Mesenchymal stem cell (in vitro differentiated cells and primary cell): Measurements from ENCODE around the gene SH3RF1.

Experiments used
- DNase-seq: peaks from one replicate; pipeline ENCODE4 v3.0.0-alpha.2; 2013
- H2AFZ ChIP-seq: one replicate; pipeline ENCODE4 v1.6.1; 2013; ENCODE audit warnings: low read depth, mild to moderate bottlenecking, control low read depth, inconsistent platforms, low read length, moderate library complexity
- H2AK5ac ChIP-seq: 2 replicates; pipeline ENCODE4 v1.6.1; 2013; ENCODE audit warnings: low read length, moderate library complexity, mild to moderate bottlenecking, inconsistent platforms; ENCODE audit not compliant: severe bottlenecking
- H2BK120ac ChIP-seq: one replicate; pipeline ENCODE4 v1.6.1; 2013; ENCODE audit warnings: low read depth, mild to moderate bottlenecking, inconsistent platforms, low read length, moderate library complexity
- H2BK12ac ChIP-seq, 2 experiments: one replicate each; pipeline ENCODE4 v1.6.1; 2013; ENCODE audit warnings: inconsistent platforms in 2 of 2, low read length in 2 of 2, mild to moderate bottlenecking in 2 of 2, moderate library complexity in 2 of 2, control low read depth in 1 of 2
- H2BK15ac ChIP-seq: one replicate; pipeline ENCODE4 v1.6.1; 2013; ENCODE audit warnings: mild to moderate bottlenecking, low read depth, inconsistent platforms; ENCODE audit not compliant: poor library complexity, severe bottlenecking
- H2BK5ac ChIP-seq: 2 replicates; pipeline ENCODE4 v1.6.1; 2013; ENCODE audit warnings: low read depth, mild to moderate bottlenecking, low read length, control low read depth, inconsistent platforms; ENCODE audit not compliant: poor library complexity, severe bottlenecking
- H3K14ac ChIP-seq, 2 experiments: one replicate each; pipeline ENCODE4 v1.6.1; 2013; ENCODE audit warnings: inconsistent platforms in 2 of 2, low read length in 2 of 2, control low read depth in 1 of 2, mild to moderate bottlenecking in 1 of 2, moderate library complexity in 1 of 2
- H3K18ac ChIP-seq, 2 experiments: one replicate each; pipeline ENCODE4 v1.6.1; 2013; ENCODE audit warnings: inconsistent platforms in 2 of 2, low read length in 2 of 2, control low read depth in 1 of 2, low read depth in 1 of 2, mild to moderate bottlenecking in 1 of 2
- H3K23ac ChIP-seq, 2 experiments: one replicate each; pipeline ENCODE4 v1.6.1; 2013; ENCODE audit warnings: inconsistent platforms in 2 of 2, low read length in 2 of 2, mild to moderate bottlenecking in 2 of 2, moderate library complexity in 2 of 2, control low read depth in 1 of 2
- H3K27ac ChIP-seq: 2 replicates; pipeline ENCODE4 v1.5.1; 2013; ENCODE audit warnings: mild to moderate bottlenecking, moderate library complexity, low read length, control low read depth, inconsistent platforms; ENCODE audit not compliant: poor library complexity, severe bottlenecking
- H3K27me3 ChIP-seq, 2 experiments: 2 replicates each; pipeline versions ENCODE4 v1.6.1 to v1.7.0; 2013; ENCODE audit warnings: low read length in 2 of 2, mild to moderate bottlenecking in 2 of 2, moderate library complexity in 2 of 2, control low read depth in 1 of 2, inconsistent platforms in 1 of 2; ENCODE audit not compliant: control insufficient read depth in 1 of 2, insufficient read depth in 1 of 2
- H3K36me3 ChIP-seq, 2 experiments: 2 replicates each; pipeline versions ENCODE4 v1.6.1 to v1.7.0; 2013; ENCODE audit warnings: low read length in 2 of 2, control low read depth in 1 of 2, inconsistent platforms in 1 of 2, low read depth in 1 of 2, mild to moderate bottlenecking in 1 of 2; ENCODE audit not compliant: insufficient read depth in 2 of 2, control insufficient read depth in 1 of 2
- H3K4ac ChIP-seq, 2 experiments: one replicate each; pipeline ENCODE4 v1.6.1; 2013; ENCODE audit warnings: inconsistent platforms in 2 of 2, low read length in 2 of 2, mild to moderate bottlenecking in 2 of 2, moderate library complexity in 2 of 2, control low read depth in 1 of 2, low read depth in 1 of 2
- H3K4me1 ChIP-seq: 2 replicates; pipeline ENCODE4 v1.6.1; 2013; ENCODE audit warnings: low read depth, low read length, control low read depth; ENCODE audit not compliant: control insufficient read depth, insufficient read depth
- H3K4me2 ChIP-seq: 2 replicates; pipeline ENCODE4 v1.6.1; 2013; ENCODE audit warnings: low read length, mild to moderate bottlenecking, inconsistent platforms; ENCODE audit not compliant: poor library complexity, severe bottlenecking
- H3K4me3 ChIP-seq, 2 experiments: 2 replicates each; pipeline versions ENCODE4 v1.5.1 to v1.7.0; 2013; ENCODE audit warnings: low read length in 2 of 2, mild to moderate bottlenecking in 2 of 2, control low read depth in 1 of 2, low read depth in 1 of 2; ENCODE audit not compliant: insufficient read depth in 1 of 2
- H3K79me1 ChIP-seq: replicated peaks from 2 replicates; pipeline ENCODE4 v1.6.1; 2013; ENCODE audit warnings: mild to moderate bottlenecking, control low read depth, low read length, inconsistent platforms; ENCODE audit not compliant: poor library complexity, severe bottlenecking
- H3K9ac ChIP-seq: 2 replicates; pipeline ENCODE4 v1.7.0; 2013; ENCODE audit warnings: mild to moderate bottlenecking, low read length, moderate library complexity
- H3K9me3 ChIP-seq: 2 replicates; pipeline ENCODE4 v1.7.0; 2013; ENCODE audit warnings: mild to moderate bottlenecking, low read length; ENCODE audit not compliant: control insufficient read depth
- H4K8ac ChIP-seq: one replicate; pipeline ENCODE4 v1.6.1; 2013; ENCODE audit warnings: inconsistent platforms, mild to moderate bottlenecking, low read length, moderate library complexity
- H4K91ac ChIP-seq: one replicate; pipeline ENCODE4 v1.6.1; 2013; ENCODE audit warnings: mild to moderate bottlenecking, low read length, inconsistent platforms
- WGBS: methylation state at CpG from one replicate; pipeline ENCODE4 v1.1.7; 2013; ENCODE audit warnings: mixed read lengths; 5-methylcytosine and 5-hydroxymethylcytosine counted together

The SH3RF1 gene

GRCh38 chr4:169231647-169232262 is 39.0 kb downstream of the SH3RF1 start:
- Histone ChIP-seq H2AK5ac (no peak overlapping the region), H3K23ac (no peak overlapping the region), H3K4ac (no peak overlapping the region), H3K4me3 (no peak overlapping the region), H2BK120ac (no peak overlapping the region), H4K8ac (no peak overlapping the region), H3K79me1 (peaks cover 9% of the 10 kb centered on the region), H3K9ac (no peak overlapping the region), H2BK15ac (no peak overlapping the region), H3K27me3 (no peaks in the 10 kb centered on the region), H3K4me1 (peaks cover 4% of the 10 kb centered on the region), H2BK5ac (no peak overlapping the region), H3K9me3 (no peaks in the 10 kb centered on the region), H3K36me3 (peaks cover 0 to 10% of the 10 kb centered on the region in 2 experiments), H2AFZ (no peak overlapping the region), H3K18ac (no peak overlapping the region), H2BK12ac (no peak overlapping the region), H3K4me2 (no peak overlapping the region), H4K91ac (no peak overlapping the region), H3K14ac (no peak overlapping the region), H3K27ac (no peak overlapping the region)
- WGBS: 84% methylated on average over 4 of the region's 4 CpGs
- no peak for DNase-seq

- Histone ChIP-seq H2BK12ac (no peak overlapping the region), H4K8ac (no peak overlapping the region), H2BK5ac (no peak overlapping the region), H3K27me3 (no peaks in the 10 kb centered on the region), H3K4me1 (peaks cover 4% of the 10 kb centered on the region), H3K9me3 (no peaks in the 10 kb centered on the region), H3K23ac (no peak overlapping the region), H2AK5ac (no peak overlapping the region), H4K91ac (no peak overlapping the region), H3K4me2 (no peak overlapping the region), H3K14ac (no peak overlapping the region), H2AFZ (no peak overlapping the region), H3K9ac (peak overlapping the region; percentile 83), H3K79me1 (peaks cover 6% of the 10 kb centered on the region), H3K4ac (no peak overlapping the region), H2BK120ac (no peak overlapping the region), H2BK15ac (no peak overlapping the region), H3K27ac (peak overlapping the region; percentile 71), H3K4me3 (no peak overlapping the region), H3K18ac (no peak overlapping the region), H3K36me3 (peaks cover 0 to 2% of the 10 kb centered on the region in 2 experiments)
- 24% methylated on average over 5 of the region's 6 CpGs for WGBS
- peak; percentile 93 for DNase-seq
These were observed 41.2 kb downstream of the SH3RF1 start for GRCh38 chr4:169229571-169230028.

GRCh38 chr4:169228076-169228475 is 42.7 kb downstream of the SH3RF1 start:
- peaks cover 6% of the 10 kb centered on the region for H3K79me1 ChIP-seq
- H3K23ac ChIP-seq: no peak overlapping the region
- H3K4me2 ChIP-seq: no peak overlapping the region
- H2AK5ac ChIP-seq: peak overlapping the region; percentile 3
- no peak overlapping the region for H3K4ac ChIP-seq
- no peak overlapping the region for H2BK5ac ChIP-seq
- peak overlapping the region in 1 of 2 experiments; percentile 47 for H2BK12ac ChIP-seq
- no peak overlapping the region for H2AFZ ChIP-seq
- no peak overlapping the region for H4K91ac ChIP-seq
- H3K4me1 ChIP-seq: peaks cover 4% of the 10 kb centered on the region
- H3K9me3 ChIP-seq: no peaks in the 10 kb centered on the region
- WGBS: 100% methylated on average over 1 of the region's 1 CpG
- H2BK120ac ChIP-seq: no peak overlapping the region
- H3K36me3 ChIP-seq: peaks cover 0 to 2% of the 10 kb centered on the region in 2 experiments
- no peak overlapping the region for H3K9ac ChIP-seq
- no peaks in the 10 kb centered on the region for H3K27me3 ChIP-seq
- H3K27ac ChIP-seq: no peak overlapping the region
- H3K14ac ChIP-seq: no peak overlapping the region
- no peak overlapping the region for H3K4me3 ChIP-seq
- peak overlapping the region in 1 of 2 experiments; percentile 52 for H3K18ac ChIP-seq
- no peak overlapping the region for H4K8ac ChIP-seq
- DNase-seq: no peak
- no peak overlapping the region for H2BK15ac ChIP-seq

- peak overlapping the region; percentile 37 for H2AK5ac ChIP-seq
- peak overlapping the region; percentile 67 for H3K9ac ChIP-seq
- no peak overlapping the region for H2BK5ac ChIP-seq
- no peak overlapping the region for H3K4me2 ChIP-seq
- no peak overlapping the region for H4K8ac ChIP-seq
- H2BK120ac ChIP-seq: no peak overlapping the region
- DNase-seq: no peak
- peaks cover 7% of the 10 kb centered on the region for H3K4me1 ChIP-seq
- no peak overlapping the region for H3K23ac ChIP-seq
- peaks cover 0 to 3% of the 10 kb centered on the region in 2 experiments for H3K36me3 ChIP-seq
- no peak overlapping the region for H3K4ac ChIP-seq
- H3K9me3 ChIP-seq: no peaks in the 10 kb centered on the region
- no peak overlapping the region for H3K14ac ChIP-seq
- H3K79me1 ChIP-seq: peaks cover 10% of the 10 kb centered on the region
- no peak overlapping the region for H3K27ac ChIP-seq
- no peak overlapping the region for H3K18ac ChIP-seq
- peak overlapping the region in 1 of 2 experiments; percentile 45 for H3K4me3 ChIP-seq
- no peak overlapping the region for H4K91ac ChIP-seq
- no peak overlapping the region for H2BK15ac ChIP-seq
- H3K27me3 ChIP-seq: no peaks in the 10 kb centered on the region
- no peak overlapping the region for H2BK12ac ChIP-seq
- H2AFZ ChIP-seq: no peak overlapping the region
These were observed 44.2 kb downstream of the SH3RF1 start for GRCh38 chr4:169226565-169226964.
